GM18870 (cell line): Measurements from ENCODE around the gene PML.

Experiments used
- ATAC-seq: cut with Tn5 transposase; IDR thresholded peaks from one replicate; pipeline ENCODE4 v1.9.1; 2021; ENCODE audit warnings: moderate library complexity; ENCODE audit not compliant: unreplicated experiment

Gene PML

GRCh38 chr15:74007820-74008371 lies 13.4 kb downstream of the PML start:
- no peak for ATAC-seq

DNA sequence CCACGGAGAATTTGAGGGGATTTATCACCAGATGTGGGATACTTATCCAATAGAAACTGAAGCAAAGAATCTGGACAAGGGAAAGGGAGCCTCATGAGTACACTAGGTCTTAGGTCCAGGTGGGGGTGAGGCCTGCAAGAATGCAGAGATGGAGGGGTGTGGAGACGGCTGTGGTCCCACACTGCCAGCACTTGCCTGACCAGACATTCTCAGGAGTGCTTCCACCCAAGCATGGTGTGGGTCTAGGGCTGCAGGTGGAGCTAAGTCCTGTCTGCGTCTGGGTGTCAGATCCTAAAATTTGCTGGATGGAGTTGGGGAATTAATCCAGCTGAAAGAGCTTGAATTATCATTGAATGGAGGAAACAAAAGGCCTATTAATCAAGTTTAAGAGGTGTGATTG lies 14.4 kb downstream of the PML start:
- ATAC-seq = no peak

DNA sequence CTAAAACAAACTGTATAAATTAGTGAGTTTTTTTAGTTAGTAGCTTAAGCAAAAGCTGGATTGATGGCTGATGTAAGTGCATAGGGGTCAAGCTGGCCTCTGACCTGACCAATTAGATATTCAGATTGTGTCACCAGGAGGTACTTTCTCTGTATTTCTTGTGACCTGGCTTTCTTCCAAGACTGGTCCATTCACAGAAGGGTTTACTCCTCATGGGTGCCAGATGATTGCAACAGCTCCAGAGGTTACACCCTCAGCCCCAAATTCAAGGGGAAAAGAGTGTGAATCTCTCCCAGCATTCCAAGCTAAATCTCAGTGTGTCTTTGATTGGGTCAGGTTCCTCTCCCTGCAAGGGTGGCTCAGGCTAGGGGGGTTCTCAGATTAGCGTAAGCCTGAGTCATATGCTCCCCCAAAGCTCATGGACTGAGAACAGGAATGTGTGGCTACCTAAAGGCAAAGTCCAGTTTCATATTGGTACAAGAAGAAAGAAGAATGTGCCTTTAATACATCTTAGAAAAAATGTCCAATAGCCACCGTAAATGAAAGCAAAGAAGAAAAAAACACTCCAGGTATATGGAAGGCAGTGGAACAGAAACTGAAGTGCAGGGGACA lies 16.5 kb downstream of the PML start:
- ATAC-seq = no peak

DNA sequence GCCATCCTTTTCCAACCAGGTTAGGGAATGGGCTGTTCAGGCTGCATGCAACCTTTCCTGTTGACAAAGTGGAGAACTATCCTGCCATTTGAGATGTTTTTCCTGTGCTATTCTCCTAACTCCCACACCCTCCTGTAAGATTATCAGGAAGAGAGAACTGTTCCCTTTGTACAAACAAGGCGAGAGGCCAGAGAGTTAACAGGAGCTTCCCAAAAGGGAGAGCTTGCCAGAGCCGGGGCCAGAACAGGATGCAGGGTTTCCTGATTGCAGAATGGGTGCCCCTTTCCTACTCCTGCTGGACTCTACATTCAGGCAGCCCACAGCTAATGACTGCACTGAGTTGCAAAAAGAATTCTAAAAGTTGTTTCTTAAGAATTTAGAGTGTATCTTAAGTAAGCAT lies 17.1 kb downstream of the PML start:
- ATAC-seq = no peak

DNA sequence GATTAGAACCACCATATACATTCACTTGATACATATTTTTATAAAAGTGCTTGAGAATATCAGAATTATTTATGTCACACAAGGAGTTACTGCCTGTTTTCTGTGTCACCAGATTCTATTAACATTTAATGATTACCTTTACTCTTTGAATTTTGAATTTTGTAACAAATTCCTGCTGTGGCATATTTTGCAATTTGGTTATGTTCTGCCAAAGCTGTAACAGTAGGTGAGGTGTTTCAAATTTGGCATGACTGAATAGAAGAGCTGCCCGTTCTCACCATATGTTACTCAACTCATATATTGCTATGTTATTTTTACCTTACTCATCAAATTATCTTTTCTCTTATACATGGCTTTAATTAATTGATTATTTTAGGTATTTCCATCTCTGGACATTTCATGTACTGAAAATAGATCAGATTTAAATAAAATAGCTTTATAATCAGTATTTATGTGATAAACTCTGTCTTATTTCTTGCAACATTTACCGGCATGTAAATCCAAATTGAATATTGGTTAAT lies 18.9 kb downstream of the PML start:
- ATAC-seq = no peak

DNA sequence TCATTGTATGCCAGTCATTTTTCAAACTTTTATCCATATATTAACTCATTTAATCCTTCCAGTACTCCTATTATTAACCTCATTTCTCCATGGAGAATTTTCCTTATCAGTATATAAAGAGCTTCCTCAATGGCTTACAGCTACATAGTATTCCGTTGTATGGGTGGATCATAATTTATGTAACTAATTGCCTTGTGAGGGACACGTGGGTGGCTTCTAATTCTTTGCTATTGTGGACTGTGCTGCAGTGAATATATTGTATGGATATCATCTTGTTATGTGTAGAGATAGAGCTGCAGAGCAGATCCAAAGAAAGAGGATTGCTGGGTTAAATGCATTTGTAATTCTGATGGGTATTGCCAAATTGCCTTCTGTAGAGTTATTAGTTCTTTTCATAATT lies 25.2 kb downstream of the PML start:
- no peak for ATAC-seq

- no peak for ATAC-seq
Observed at GRCh38 chr15:74022706-74023470, 28.4 kb downstream of the PML start.

DNA sequence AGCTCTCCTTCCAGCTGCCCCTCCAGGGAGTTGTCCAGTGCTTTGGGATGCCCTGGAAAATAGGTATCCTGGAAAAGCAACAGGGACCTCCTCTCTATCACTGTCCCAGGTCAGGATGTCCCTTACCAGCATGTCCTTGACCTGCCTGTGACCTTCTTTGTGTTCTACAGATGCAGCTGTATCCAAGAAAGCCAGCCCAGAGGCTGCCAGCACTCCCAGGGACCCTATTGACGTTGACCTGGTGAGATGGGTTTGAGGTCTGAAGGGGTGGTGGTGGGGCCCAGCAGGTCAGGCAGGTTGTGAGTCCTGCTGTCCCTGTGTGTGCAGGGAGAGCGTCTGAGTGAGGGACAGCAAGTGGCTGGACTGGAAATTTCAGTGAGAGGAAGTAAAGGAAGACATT lies 30.2 kb downstream of the PML start:
- no peak for ATAC-seq

- ATAC-seq = no peak
Observed at GRCh38 chr15:74025436-74025835, 30.9 kb downstream of the PML start.

- no peak for ATAC-seq
Observed at GRCh38 chr15:74027688-74028087, 33.2 kb downstream of the PML start.

DNA sequence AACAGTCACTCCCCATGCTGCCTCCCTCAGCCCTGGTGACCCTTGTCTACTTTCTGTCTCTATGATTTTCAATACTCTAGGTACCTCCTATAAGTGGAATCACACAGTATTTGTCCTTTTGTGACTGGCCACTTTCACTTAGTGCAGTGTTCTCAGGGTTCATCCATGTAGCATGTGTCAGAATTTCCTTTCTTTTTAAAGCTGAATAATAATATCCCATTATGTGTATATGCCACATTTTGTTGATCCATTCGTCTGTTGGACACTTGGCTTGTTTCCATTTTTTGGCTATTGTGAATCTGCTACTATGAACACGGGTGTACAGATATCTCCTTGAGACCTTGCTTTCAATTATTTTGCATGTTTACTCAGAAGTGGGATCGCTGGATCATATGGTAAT lies 34.1 kb downstream of the PML start:
- ATAC-seq = no peak

GRCh38 chr15:74032046-74032445 lies 37.5 kb downstream of the PML start:
- no peak for ATAC-seq

- ATAC-seq = no peak
Observed at GRCh38 chr15:74032606-74033561, 38.4 kb downstream of the PML start.

GRCh38 chr15:74034206-74034755 lies 39.8 kb downstream of the PML start:
- ATAC-seq = no peak

GRCh38 chr15:74035121-74036017 lies 40.9 kb downstream of the PML start:
- ATAC-seq = no peak

GRCh38 chr15:74036271-74037170 lies 42.0 kb downstream of the PML start:
- no peak for ATAC-seq

DNA sequence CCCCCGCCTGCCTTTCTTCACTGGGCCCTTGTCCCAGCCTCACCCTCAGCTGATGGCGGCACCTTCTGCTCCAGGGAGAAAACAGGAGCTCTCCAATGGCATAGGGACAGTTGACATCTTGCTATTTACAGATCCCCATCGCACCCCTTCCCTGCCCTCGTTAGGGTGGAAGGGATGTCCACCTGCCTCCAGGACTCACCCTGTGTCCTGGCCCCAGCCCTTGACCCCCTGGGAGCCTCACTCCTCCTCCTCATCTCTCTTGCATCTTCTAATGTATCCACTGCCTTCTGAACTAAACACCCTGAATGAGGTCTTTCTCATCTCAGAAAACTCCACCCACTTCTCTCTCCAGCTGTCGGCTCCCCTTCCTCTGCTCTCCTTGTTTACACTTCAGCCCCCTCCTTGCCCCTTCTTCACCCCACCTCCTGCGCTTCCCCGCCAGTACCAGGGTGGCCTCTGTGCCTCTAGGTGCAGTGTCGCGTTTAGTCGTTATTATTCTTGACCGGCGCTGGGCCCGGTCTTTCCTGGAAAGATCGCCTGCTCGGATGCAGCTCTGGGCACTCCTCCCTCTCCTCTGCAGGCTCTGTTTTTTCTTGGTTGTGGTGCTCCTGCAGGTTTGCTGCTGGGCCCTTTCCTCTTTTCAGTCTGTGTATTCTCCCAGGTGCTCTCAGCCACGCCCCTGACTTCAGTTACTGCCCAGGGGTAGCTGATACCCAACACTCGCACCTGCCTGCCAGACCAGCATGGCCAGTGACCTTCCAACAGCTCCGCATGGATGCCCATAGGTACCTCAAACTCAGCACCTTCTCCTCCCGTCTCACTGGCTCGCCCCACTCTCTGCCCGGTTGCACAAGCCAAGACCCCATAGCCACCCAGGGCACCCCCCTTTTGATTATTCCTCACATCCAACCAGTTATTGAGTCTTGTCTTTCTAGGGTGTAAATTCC lies 42.9 kb downstream of the PML start:
- no peak for ATAC-seq
